KMS-11 (cell line): ENCODE data around the gene APBA1.

ENCODE experiments used
- H2AFZ ChIP-seq: fragments of 200-600 bp; sonication (generic); 2 replicates; pipeline ENCODE4 v1.6.1; 2016; ENCODE audit warnings: antibody characterized with exemption, mixed run types, low read depth
- H3K27ac ChIP-seq: fragments of 200-600 bp; sonication (generic); 2 replicates; pipeline ENCODE4 v1.6.1; 2016; ENCODE audit warnings: mild to moderate bottlenecking, mixed run types
- H3K27me3 ChIP-seq: fragments of 200-600 bp; sonication (generic); 2 replicates; pipeline ENCODE4 v1.6.1; 2017; ENCODE audit warnings: mild to moderate bottlenecking, low read depth, mixed run types, moderate library complexity; ENCODE audit not compliant: insufficient read depth
- H3K36me3 ChIP-seq: fragments of 200-600 bp; sonication (generic); 2 replicates; pipeline ENCODE4 v1.6.1; 2017; ENCODE audit warnings: mild to moderate bottlenecking, mixed run types; ENCODE audit not compliant: insufficient read depth
- H3K4me1 ChIP-seq: fragments of 200-600 bp; sonication (generic); 2 replicates; pipeline ENCODE4 v1.6.1; 2016; ENCODE audit warnings: mild to moderate bottlenecking, low read depth, mixed run types; ENCODE audit not compliant: poor library complexity, severe bottlenecking
- H3K4me2 ChIP-seq: fragments of 200-600 bp; sonication (generic); 2 replicates; pipeline ENCODE4 v1.7.0; 2016; ENCODE audit warnings: mild to moderate bottlenecking, mixed run types
- H3K4me3 ChIP-seq: fragments of 200-600 bp; sonication (generic); IDR thresholded peaks from 2 replicates; pipeline ENCODE4 v1.6.1; 2017; ENCODE audit warnings: low read depth, low read length, mixed read lengths; ENCODE audit not compliant: insufficient read depth
- H3K79me2 ChIP-seq: fragments of 200-600 bp; sonication (generic); 2 replicates; pipeline ENCODE4 v1.6.1; 2016; ENCODE audit warnings: low read depth, mixed run types; ENCODE audit not compliant: insufficient read depth
- H3K9ac ChIP-seq: fragments of 200-600 bp; sonication (generic); 2 replicates; pipeline ENCODE4 v1.6.1; 2016; ENCODE audit warnings: mild to moderate bottlenecking, mixed run types
- H4K20me1 ChIP-seq: fragments of 200-600 bp; sonication (generic); 2 replicates; pipeline ENCODE4 v1.6.1; 2016; ENCODE audit warnings: mild to moderate bottlenecking, mixed run types; ENCODE audit not compliant: insufficient read depth
- CTCF ChIP-seq: fragments of 200-600 bp; sonication (generic); conservative IDR thresholded peaks from 2 replicates; pipeline ENCODE4 v1.6.1; 2017; ENCODE audit warnings: low read depth, mild to moderate bottlenecking, antibody characterized with exemption, low read length, moderate library complexity, mixed read lengths

APBA1 gene

DNA sequence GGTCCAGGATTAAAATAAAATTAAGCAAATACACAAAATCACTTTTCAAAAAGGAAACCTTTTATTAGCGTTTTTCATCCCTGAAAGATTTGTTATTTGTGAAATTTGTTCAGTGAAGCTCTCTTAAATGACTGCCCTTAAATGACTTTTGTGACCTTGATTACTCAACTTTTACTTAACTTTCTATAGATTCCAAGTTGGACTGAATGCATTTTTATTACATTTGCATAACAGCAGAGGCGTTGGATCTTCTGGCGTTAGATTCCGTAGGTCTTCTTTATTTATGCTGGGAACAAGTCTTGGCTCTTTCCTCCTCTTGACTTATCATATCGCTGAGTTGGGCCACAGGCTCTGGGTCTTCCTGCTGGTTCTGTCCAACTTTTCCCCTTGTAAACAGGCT, 78.4 kb downstream of the APBA1 start:
- Histone ChIP-seq H3K4me1 (peaks cover 7% of the 10 kb centered on the region), H3K27me3 (no peaks in the 10 kb centered on the region), H3K9ac (no peak overlapping the region), H2AFZ (no peak overlapping the region), H3K79me2 (no peaks in the 10 kb centered on the region), H3K27ac (no peak overlapping the region), H3K4me2 (no peak overlapping the region), H4K20me1 (no peaks in the 10 kb centered on the region), H3K4me3 (no peak overlapping the region), H3K36me3 (no peaks in the 10 kb centered on the region)
- no peak for TF ChIP-seq CTCF

- Histone ChIP-seq H3K27ac (no peak overlapping the region), H3K4me3 (no peak overlapping the region), H4K20me1 (no peaks in the 10 kb centered on the region), H3K36me3 (no peaks in the 10 kb centered on the region), H2AFZ (no peak overlapping the region), H3K79me2 (no peaks in the 10 kb centered on the region), H3K4me1 (peaks cover 7% of the 10 kb centered on the region), H3K4me2 (no peak overlapping the region), H3K9ac (no peak overlapping the region), H3K27me3 (no peaks in the 10 kb centered on the region)
- TF ChIP-seq CTCF = no peak
These were observed 78.9 kb downstream of the APBA1 start for GRCh38 chr9:69593301-69593700.

DNA sequence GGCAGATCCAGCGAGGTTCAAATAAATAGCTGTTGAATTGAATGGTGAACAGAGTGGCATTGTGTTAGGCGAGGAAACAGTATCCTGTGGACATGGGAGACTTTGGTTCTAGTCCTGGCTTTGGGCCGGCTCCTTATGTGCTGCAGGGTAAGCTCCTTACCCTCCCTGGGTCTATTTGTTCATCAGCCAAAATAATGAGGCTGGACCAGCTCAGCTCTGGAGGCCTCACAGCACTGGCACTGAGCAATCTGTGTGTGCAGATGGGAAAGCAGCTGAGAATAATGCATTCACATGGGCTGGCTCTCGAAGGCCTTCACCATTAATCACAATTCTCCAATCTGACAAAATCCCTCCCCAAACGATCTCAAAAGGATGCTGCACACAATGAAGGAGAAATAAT, 81.9 kb downstream of the APBA1 start:
- no peak for TF ChIP-seq CTCF
- Histone ChIP-seq H3K9ac (no peak overlapping the region), H2AFZ (no peak overlapping the region), H4K20me1 (no peaks in the 10 kb centered on the region), H3K79me2 (no peaks in the 10 kb centered on the region), H3K27me3 (no peaks in the 10 kb centered on the region), H3K4me1 (no peaks in the 10 kb centered on the region), H3K4me3 (no peak overlapping the region), H3K36me3 (no peaks in the 10 kb centered on the region), H3K4me2 (no peak overlapping the region), H3K27ac (no peak overlapping the region)

DNA sequence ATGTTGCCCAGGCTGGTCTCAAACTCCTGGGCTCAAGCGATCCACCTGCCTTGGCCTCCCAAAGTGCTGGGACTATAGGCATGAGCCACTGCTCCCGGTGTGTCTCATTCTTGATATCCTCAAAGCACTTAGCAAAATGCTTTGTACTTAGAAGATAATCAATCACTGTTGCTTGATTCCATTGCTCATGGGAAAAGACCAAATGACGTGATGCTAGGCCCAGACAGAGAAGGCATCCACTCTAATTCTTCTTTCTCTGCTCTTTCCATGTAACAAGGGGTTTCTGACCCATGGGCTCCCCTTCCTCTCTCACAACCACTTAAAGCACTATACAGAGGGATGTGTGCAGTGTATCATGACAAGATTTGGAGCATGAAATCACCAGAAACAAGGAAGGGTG, 83.0 kb downstream of the APBA1 start:
- no peak for TF ChIP-seq CTCF
- H3K27ac ChIP-seq = no peak overlapping the region
- no peaks in the 10 kb centered on the region for H4K20me1 ChIP-seq
- H3K27me3 ChIP-seq = no peaks in the 10 kb centered on the region
- H3K79me2 ChIP-seq = no peaks in the 10 kb centered on the region
- no peak overlapping the region for H3K4me2 ChIP-seq
- H3K36me3 ChIP-seq = no peaks in the 10 kb centered on the region
- no peaks in the 10 kb centered on the region for H3K4me1 ChIP-seq
- H2AFZ ChIP-seq = no peak overlapping the region
- no peak overlapping the region for H3K9ac ChIP-seq
- H3K4me3 ChIP-seq = no peak overlapping the region

DNA sequence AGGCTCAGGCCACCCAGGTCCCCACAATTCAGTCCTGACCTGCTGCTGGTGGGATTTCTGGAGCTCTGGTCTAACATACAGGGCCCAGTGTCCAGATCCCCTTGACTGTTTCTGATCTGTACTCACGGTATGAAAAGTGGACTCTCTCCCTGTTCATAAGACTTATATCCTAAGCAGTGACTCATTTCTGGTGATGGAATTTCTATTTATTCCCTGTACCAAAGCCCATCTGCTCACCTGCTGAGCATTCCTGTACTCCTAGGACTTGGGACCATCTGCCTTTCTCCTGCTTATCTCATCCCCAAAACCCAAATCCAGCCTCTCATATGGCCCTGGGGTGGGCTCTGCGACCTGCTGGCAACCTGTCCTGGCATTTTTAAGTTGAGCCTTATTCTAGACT, 86.6 kb downstream of the APBA1 start:
- no peak overlapping the region for H3K4me2 ChIP-seq
- no peak overlapping the region for H3K4me3 ChIP-seq
- H3K4me1 ChIP-seq = peaks cover 32% of the 10 kb centered on the region
- H2AFZ ChIP-seq = no peak overlapping the region
- no peak for TF ChIP-seq CTCF
- no peaks in the 10 kb centered on the region for H4K20me1 ChIP-seq
- no peaks in the 10 kb centered on the region for H3K79me2 ChIP-seq
- no peaks in the 10 kb centered on the region for H3K27me3 ChIP-seq
- H3K27ac ChIP-seq = no peak overlapping the region
- H3K36me3 ChIP-seq = no peaks in the 10 kb centered on the region
- no peak overlapping the region for H3K9ac ChIP-seq
